ENCODE measurements around the gene TMEM130.

TMEM130 gene

DNA sequence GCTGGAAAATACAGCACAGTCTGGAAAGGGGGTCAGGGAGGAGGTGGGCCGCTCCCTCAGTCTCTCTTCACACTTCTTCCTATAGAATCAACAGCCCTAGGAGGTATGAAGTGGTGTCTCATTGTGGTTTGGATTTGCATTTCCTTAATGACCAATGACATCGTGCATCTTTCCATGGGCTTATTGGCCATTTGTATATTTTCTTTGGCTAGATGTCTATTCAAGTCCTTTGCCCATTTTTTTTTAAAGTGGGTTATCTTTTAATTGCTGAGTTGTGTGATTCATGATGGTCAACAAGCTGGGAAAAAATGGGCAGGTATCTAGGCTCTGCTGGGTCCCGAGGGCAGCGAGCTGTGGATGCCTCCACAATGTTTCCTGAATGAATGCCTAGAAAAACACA is 29.1 kb downstream of the TMEM130 start:
- no peak for ATAC-seq

DNA sequence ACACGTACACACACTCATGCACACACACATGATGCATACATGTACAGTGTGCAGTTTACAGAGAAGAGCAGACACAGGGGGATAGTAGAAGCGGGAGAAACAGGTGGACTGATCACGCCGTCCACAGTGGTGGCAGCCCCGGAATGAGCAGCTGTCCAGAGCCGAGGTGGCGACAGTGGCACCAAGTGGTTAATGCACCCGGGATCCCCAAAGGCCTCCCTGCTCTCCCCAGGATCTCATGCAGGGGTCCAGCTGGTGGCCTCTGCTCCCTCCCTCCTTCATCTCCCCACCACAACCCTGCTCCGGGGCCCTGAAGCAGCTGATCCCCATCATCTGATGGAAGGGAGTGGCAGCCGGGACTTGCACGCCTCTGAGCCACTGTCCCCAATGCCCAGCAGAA is 29.7 kb downstream of the TMEM130 start:
- ATAC-seq, result no peak

DNA sequence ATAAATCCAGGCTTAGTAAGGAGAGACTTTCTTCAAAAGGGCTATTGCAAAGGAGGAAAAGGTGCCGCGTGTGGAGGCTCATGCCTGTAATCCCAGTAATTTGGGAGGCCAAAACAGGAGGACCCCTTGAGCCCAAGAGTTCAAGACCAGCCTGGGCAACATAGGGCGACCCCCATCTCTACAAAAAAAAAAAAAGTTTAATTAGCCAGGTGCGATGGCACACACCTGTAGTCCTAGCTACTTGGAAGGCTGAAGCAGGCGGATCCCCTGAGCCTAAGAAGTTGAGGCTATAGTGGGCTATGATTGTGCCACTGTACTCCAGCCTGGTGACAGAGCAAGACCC is 32.2 kb downstream of the TMEM130 start:
- ATAC-seq, result no peak

DNA sequence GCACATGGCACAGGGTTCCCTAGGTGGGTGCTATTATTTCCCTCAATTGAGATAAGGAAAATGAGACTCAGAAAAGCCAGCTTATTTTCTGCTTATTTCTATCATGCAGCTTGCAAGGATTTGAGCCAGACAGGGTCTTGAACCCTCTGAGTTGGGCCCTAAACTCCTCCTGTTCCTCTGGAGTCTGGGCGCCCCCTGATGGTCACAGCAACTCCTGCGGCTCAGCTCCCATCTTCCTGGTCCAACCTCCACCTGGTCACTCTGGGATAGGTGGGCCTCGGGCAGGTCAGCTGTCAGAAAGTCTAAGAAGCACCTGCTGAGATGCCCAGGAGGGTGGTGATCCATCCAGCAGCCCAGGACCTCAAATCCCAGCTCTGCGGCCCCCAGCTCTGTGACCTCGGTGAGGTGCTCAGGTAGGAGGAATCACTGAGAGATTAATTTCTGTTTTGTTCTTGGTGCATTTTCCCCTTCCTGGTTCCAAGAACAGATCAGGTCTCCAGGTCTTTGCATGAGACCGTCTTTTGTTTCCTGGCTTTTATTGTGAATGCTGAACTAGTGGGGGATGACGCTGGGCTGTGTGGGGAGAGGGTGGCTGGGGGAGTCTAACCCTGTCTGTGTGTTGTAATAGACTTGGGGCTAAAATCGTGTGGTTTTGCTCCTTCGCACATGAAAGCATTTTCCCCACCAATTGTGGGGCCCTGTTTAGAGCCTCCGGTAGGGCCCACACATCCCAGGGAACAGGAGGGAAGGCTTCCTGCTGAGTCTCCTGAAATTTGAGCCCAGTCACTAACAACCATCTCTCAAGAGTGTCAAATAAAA is 32.8 kb downstream of the TMEM130 start:
- no peak for ATAC-seq

DNA sequence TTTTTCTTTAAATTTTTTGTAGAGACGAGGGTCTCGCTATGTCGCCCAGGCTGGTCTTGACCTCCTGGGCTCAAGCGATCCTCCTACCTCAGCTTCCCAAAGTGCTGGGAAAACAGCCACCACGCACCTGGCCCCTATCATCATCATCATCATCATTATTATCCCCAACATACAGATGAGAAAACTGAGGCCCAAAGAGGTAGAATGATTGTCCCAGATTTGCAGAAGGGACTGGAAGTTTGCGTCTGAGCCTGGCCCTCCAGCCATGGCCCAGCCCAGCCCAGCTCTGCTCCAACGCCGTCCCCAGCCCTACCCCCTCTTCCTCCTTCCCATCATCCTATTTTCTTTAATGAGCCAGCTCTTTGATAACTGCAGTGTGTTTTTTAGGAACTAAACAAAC is 34.9 kb downstream of the TMEM130 start:
- no peak for ATAC-seq

DNA sequence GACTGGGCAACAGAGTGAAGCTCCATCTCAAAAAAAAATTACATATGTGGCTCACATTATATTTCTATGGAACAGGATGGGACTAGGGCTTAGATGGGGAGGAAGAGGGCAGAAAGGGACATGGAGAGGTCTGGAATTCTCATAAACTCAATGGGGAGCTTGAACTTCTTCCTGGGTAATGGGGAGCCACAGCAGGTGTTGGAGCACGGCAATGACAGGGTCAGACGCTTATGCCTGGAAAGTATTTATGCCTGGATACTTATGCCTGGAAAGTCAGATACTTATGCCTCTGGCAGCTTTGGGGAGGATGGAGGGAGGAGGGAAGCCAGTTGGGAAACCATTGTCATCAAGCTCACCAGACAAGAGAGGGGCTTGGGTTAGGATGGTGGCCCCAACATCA is 36.8 kb downstream of the TMEM130 start:
- ATAC-seq, result no peak

DNA sequence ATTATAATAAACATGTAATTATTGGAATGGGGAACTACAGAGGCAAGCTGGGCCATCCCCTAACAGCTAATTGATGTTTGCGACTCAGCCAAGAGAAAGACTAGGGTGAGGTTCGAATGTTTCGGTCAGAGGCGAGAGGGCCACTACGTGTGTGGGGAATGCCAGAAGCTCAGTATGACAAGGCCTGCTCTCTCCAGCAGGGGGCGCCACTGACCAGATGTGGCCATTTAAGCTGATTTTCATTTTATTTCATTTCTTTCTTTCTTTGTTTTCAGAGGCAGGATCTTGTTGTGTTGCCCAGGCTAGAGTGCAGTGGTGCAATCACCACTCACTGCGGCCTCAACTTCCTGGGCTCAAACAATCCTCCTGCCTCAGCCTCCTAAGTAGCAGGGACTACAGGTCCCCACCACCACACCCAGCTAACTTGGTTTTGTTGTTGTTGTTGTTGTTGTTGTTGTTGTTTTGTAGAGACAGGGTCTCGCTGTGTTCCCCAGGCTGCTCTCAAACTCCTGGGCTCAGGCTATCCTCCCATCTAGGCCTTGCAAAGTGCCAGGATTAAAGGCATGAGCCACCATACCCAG is 38.1 kb downstream of the TMEM130 start:
- no peak for ATAC-seq

DNA sequence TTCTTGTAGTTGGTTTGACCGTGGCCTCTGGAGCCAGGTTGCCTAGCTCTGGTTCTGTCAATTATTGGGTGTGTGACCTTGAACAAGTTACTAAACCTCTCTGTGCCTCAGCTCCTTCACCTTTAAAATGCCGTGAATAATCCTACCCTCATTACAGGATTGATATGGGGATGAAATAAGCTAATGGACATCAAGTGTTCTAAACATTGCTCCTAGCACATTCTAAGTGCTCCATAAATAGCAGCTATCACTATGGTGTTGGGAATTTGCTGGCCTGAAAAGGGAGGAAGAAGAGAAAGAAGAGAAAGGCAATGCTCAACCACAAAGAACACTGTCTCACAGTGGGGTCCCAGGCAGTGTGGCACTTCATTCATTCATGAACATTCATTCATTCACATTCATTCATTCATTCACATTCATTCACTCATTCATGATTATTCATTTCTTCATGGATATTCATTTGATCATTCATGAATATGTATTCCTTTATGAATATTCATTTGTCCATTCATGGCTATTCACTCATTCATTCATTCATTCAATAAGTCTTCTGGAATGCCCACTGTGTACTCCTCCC is 38.8 kb downstream of the TMEM130 start:
- ATAC-seq, result no peak

DNA sequence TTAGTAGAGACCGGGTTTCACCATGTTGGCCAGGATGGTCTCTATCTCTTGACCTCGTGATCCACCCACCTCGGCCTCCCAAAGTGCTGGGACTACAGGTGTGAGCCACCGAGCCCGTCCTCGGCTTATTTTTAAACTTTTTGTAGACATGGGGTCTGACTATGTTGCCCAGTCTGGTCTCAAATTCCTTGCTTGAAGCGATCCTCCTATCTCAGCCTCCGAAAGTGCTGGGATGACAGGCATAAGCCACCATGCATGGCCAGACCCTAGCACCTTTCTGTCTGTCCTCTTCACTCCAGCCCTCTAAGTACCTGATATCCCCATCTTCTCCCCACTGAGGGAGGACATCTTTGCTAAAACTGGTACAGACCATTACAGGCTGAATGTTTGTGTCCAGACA is 41.4 kb downstream of the TMEM130 start:
- ATAC-seq, result no peak

DNA sequence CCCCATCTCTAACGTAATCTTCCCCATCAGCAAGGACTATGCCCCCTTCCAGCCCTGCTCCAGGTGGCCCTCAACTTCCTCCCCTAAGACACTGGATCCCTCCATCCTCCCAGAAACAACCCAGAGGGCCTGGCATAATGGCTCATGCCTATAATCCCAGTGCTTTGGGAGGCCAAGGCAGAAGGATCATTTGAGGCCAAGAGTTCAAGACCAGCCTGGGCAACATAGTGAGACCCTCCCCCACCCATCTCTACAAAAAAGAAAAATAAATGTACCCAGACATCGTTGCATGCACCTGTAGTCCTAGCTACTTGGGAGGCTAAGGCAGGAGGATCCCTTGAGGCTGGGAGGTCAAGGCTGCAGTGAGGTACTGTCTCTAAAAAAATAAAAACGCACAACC is 42.6 kb downstream of the TMEM130 start:
- no peak for ATAC-seq

DNA sequence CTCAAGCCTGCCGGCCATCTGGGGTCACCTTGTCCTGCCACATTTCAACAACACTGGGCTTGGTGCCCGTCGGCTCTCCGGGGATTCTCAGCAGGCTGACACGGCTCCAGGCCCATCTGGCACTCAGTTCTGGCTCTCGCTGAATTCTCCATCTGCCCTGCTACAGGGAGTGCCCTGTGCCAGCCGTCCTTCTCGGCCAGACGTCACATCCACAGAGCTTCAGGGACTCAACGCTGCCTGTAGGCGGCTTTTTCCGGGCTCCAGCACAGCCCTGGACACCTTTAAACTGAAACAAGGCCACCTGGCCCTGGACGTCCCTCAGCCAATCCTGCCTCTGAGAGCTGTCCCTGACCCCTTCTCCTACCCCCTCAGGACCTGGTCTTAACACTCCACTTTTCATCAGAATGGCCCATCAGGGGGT is 43.0 kb downstream of the TMEM130 start:
- no peak for ATAC-seq

DNA sequence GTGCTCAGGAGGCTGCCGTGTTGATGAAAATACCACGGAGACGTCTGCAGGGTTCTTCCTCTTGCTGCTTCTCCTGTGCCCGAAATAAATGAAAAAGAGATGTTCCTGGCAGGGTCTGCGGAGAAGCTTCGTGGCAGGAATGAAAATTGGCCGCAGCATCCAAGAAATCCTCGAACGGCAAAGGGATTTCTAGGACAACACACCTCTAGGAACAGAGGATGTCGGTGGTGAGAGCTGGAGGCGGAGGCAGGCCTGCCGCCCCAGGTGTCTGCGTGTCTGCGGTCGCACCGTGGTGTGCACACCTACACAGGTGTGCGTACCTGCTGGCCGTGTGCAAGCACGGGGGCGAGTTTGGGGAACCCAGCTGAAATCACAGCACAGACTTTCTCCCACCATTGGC is 43.4 kb downstream of the TMEM130 start:
- no peak for ATAC-seq

DNA sequence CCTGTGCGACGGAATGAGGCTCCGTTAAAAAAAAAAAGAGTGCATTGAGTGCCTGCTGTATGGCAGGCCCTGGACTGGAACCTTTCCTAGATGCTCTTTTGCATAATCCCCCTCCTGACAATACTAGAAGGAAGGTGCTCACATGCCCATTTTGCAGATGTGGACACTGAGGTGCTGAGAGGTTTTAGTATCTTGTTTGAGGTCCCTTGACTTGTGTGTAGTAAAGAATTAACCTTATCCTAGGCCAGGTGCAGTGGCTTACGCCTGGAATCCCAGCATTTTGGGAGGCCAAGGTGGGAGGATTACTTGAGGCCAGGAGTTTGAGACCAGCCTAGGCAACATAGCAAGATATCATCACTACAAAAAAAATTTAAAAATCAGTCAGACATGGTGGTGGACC is 46.6 kb downstream of the TMEM130 start:
- ATAC-seq, result no peak

DNA sequence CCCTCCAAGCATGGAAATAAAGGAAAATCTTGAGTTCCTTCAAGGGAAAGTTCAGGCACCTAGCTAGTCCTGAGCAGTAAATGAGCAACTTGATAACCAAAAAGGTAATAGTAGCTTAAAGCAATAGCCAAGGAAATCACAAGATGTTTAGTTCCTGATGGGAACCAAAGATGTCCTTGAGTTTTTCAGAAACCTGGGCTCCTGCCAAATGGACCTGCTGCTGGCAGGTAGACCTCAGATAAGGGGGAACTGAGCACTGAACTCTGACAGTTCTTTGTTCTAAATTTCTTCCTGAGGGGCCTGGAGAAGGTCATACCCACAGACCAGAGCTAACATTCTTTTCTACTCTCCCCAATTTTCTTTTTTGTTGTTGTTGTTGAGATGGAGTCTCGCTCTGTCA is 48.5 kb downstream of the TMEM130 start:
- ATAC-seq, result no peak

DNA sequence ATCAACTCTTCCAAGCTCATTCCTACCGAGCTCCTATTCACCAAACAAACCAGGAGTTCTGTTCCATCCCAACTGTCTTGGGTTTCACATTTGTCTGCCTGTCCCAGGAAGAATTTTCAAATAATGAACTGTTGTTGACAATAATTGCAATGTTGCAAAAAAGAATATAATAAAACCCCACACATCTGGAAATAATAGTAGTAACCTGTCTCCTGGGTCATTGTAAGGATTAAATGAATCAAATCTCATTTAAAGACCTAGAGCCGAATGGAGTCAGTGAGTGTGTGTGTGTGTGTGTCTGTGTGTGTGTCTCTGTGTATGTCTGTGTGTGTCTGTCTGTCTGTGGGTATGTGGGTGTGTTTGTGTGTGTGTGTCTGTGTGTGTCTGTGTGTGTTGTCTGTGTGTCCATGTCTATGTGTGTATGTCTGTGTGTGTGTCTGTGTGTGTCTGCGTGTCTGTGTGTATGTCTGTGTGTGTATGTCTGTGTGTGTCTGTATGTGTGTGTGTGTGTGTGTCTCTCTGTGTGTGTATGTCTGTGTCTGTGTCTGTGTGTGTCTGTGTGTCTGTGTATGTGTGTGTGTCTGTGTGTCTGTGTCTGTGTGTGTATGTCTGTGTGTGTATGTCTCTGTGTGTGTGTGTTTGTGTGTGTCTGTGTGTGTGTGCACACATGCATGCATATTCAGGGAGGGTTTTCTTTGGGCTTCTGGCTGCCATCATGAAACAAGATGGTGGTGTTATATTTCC is 52.7 kb downstream of the TMEM130 start:
- ATAC-seq, result no peak

DNA sequence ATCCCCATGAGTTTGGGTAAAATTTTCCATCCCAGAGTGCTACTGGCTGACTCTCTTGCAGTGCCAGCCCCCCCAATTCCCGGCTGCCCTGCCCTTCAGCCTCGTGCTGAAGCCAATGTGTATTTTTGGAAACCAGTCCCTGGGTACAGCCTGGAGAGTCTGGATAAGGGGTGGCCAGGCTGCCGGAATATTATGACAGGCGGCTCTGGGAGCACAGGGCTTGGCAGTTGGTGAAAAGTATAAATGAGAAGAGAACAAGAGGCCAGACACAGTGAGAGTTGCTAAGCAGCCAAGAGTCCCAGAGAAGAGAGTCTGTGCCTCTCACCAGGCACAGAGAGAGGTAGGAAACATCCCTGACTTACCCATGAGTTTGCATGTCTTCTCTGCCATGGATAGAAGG is 53.6 kb downstream of the TMEM130 start:
- ATAC-seq, result no peak

DNA sequence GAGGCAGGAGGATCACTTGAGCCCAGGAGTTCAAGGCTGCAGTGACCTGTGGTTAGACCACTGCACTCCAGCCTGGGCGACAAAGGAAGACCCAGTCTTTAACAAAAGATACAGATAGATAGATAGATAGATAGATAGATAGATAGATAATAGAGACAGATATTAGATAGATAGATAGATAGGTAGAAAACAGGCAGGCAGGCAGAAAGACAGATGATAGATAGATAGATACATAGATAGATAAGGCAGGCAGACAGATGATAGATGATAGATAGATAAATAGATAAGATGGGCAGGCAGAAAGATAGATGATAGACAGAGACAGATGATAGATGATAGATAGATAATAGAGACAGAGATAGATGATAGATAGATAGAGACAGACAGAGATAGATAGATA is 54.5 kb downstream of the TMEM130 start:
- no peak for ATAC-seq

DNA sequence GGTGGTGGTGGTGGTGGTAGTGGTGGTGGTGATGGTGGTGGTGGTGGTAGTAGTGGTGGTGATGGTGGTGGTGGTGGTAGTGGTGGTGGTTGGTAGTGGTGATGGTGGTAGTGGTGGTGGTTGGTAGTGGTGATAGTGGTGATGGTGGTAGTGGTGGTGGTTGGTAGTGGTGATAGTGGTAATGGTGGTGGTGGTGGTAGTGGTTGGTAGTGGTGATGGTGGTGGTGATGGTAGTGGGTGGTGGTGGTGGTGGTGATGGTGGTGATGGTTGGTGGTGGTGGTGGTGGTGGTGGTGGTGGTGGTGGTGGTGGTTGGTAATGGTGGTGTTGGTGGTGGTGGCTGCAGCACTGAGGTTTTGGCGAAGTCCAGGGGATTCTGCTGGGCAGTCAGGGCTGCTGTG is 58.5 kb downstream of the TMEM130 start:
- ATAC-seq, result no peak

DNA sequence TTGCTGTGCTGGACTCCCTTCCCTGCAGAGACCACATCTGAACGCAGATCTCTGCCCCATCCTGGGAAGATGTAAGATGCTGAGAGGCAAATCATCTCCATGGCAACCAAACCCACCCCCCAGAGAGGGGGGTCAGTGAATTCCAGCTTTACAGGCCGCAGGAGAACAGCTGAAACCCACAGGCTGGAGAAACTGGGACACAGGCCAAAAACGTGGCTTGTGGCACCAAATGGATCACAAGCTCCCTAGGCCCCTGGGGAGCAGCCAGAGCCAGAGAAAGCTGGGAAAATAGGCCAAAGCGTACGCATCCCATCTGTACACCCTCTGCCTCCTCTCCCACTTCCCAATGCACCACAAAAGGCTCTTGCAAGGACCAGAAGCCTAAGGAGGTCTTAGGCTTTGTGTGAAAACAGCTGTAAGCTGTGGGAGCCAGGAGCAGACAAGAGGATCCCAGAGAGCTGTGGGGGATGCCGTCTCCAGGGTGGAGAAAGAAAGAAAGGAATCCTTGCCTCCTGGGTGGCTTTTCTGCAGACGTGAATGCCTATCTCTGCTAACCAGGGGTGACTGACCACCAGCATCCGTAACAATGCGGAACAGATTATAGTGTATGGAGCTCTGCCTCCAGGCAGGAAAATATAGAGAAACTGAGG is 59.5 kb downstream of the TMEM130 start:
- ATAC-seq, result no peak

DNA sequence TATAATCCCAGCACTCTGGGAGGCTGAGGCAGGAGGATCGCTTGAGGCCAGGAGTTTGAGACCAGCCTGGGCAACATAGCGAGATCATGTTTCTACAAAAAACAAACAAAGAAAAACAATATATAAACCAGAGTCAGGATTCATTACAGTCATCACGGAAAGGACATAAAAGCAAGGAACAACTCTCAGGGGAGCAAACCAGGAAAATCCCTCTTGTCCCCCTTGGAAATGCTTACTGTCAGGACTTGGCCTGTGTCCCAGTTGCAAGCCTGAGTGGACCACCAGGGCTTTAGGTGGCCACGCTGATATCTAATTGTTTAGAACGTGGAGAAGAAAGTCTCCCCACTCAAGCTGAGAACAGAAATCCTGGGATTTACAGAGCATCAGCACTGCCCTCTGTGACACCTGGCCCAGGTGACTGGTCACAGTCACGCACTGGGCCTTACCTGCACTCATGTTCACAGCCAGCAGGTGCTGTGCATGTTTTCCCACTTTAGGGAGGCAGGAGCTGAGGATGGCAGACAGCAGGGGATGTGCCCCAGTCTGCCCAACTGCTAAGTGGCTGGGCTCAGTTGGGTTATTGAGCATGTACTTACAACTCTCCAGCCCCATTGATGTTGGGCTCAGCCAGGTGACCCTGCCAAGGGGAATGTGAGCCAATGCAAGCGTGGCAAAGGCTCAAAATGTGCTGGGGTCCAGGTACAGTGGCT is 60.9 kb downstream of the TMEM130 start:
- ATAC-seq, result no peak

DNA sequence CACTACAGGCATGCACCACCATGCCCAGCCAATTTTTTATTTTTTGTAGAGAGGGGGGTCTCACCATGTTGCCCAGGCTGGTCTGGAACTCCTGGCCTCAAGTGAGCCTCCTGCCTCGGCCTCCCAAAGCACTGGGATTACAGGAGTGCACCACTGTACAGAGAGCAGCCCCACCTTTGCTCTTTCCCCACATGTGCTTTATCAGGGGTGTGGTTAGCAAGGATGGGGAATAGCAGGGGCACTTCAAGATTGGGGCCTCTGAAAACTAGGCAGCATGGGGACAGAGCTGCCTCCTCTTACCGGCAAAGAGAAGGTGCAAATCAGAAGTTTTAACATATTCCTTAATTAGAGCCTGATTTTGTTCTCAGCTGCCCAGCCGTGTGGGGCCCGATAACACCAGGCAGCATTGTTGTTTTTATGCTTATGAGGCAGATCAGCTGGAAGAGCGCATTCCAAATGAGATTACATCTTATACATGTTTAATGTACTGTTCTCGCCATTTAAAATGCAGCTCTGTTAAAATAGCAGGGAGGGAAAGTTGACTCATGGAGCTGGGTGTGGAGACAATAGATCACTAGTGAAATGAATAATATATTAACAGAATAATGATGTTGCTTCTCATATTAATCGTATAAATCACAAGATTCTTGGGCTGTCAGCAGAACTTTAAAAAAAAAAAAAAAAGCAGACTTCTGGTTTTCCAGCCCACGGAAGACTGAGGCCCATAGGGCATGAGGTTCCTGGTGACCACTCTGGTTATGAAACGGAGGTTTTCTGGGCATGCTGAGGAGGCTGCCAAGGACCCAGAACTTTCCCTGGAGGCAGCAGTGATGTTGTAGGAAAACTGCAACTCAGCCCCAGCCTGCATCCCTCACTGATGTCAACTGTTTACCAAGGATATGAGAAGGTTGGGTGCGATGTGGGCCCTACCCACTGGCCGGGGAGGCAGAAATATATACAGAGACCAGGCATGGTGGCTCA is 62.5 kb downstream of the TMEM130 start:
- ATAC-seq, result no peak

Measured in activated CD4-positive, CD25-positive, alpha-beta regulatory T cell treated with anti-CD3 and anti-CD28 coated beads, Interleukin-2, amount 50 U/mL, for 24 hours (primary cell).